Subcutaneous adipose tissue (tissue), 4 donors: ENCODE results near the gene AFF3. TPM values are rescaled to one million over a fixed set of nuclear protein-coding genes. Genes with fewer than 3 reads are reported as not detected.

ENCODE experiments used
- total RNA-seq, 4 donors: library from RNA; depleted of rRNA; stranded (reverse); fragments of >200 nt; gene quantifications; one replicate each; pipeline ENCODE4 v1.1.0, GENCODE V29; 2016
- TF ChIP-seq, protein P1 (sequence below): fragments of 450-650 bp; IDR thresholded peaks from one replicate; pipeline ENCODE4 v1.5.1; 2016; ENCODE audit warnings: low read depth, mild to moderate bottlenecking, control low read depth, antibody characterized with exemption, moderate library complexity

AFF3 gene
- total RNA-seq, 4 donors from 2014 or later: 2.5 to 6.2 (median 5.6) TPM

DNA sequence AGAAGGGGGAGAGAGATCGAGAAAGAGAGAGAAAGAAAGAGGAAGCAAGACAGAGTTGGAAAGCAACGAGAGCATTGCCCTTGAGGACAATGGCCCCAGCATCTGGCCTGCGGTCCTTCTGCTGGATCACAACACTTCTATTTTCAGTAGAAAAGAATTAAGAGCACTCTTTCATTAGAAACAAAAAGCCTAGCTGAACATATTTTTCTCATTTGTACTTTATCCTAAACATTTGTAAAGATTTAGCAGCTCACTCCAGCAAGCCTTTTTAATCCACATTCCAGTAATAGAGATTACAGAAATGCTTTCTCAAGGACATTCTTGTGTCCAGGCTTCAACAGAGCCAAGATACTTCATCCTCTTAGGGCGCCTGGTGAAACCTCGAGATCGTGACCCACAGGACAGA, 31.6 kb upstream of the AFF3 start:
- TF ChIP-seq, protein P1, sequence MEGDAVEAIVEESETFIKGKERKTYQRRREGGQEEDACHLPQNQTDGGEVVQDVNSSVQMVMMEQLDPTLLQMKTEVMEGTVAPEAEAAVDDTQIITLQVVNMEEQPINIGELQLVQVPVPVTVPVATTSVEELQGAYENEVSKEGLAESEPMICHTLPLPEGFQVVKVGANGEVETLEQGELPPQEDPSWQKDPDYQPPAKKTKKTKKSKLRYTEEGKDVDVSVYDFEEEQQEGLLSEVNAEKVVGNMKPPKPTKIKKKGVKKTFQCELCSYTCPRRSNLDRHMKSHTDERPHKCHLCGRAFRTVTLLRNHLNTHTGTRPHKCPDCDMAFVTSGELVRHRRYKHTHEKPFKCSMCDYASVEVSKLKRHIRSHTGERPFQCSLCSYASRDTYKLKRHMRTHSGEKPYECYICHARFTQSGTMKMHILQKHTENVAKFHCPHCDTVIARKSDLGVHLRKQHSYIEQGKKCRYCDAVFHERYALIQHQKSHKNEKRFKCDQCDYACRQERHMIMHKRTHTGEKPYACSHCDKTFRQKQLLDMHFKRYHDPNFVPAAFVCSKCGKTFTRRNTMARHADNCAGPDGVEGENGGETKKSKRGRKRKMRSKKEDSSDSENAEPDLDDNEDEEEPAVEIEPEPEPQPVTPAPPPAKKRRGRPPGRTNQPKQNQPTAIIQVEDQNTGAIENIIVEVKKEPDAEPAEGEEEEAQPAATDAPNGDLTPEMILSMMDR: no peak

- TF ChIP-seq, protein P1: no peak
These were observed 24.3 kb upstream of the AFF3 start for GRCh38 chr2:100166701-100167100.

DNA sequence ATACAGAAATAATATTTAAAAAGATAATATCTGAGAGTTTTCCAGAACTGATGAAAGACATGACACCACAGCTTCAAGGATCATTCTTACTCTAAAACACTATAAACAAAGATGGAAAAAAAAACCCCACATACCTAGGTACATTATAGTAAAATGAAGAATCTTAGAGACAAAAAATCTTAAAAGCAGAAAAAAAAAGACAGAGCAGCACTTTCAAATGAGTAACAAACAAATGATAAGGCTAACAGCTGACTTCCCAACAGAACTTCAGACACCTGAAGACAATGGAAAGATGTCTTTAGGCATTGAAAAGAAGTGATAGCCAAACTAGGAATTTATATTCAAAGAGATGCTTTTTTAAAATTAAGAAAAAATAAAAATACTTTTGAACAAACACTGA, 21.2 kb upstream of the AFF3 start:
- TF ChIP-seq, protein P1: no peak

DNA sequence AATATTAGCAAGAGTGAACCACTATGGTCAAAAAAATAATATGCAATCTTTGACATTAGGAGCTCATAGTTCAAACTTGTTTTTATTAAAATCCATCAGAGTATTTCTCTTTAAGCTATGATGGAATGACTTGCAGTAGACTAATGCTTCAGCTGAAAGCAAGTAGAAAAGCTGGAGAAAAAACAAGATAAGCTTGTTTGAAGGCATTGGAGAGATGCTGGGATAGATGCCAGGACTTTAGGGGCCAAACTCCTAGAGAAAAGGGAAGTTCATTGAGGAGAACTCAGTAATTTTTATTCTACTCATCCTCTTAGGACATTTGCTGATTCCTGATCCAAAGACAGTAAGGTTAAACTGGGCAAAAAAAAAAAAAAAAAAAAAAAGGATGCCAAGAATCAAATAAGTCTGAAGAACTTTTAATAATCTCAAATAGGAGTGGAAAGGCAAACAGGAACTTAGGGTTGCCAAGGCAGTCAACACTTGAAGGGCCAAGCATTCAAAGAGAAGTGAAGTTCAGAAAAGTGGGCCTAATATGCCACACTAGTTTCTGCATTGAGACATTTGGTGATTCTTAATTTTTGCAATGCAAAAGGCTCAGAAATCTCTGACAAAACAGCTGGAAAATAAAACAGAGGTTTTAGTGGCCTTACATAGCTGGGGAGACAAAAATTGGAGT, 19.7 kb upstream of the AFF3 start:
- TF ChIP-seq, protein P1: no peak

GRCh38 chr2:100160396-100160795, 18.0 kb upstream of the AFF3 start:
- TF ChIP-seq, protein P1: no peak

DNA sequence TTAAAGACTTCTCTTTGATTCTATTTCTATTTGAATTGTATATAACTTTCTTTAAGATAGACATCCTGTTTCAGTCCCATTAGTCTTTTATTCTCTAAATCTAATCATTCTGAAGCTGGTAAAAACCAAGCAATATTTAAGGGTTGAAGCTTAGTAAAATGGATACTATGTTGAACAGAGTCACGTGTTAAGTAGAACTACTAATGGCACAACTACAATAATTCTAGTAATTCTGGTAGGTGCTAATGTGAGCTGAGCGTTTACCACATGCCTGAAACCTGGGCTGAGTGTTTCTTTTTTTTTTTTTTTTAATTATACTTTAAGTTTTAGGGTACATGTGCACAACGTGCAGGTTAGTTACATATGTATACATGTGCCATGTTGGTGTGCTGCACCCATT, 8.9 kb upstream of the AFF3 start:
- TF ChIP-seq, protein P1: no peak

GRCh38 chr2:100148883-100149282, 6.5 kb upstream of the AFF3 start:
- TF ChIP-seq, protein P1: no peak
